ENCODE results near the gene MYO1H.

GRCh38 chr12:109480356-109480755, 132.7 kb downstream of the MYO1H start:
- TF ChIP-seq CTCF (IDR thresholded peaks at IDR 0.05): no peak
- TF ChIP-seq ZFX (IDR thresholded peaks at IDR 0.05; ENCODE audit: borderline replicate concordance): no peak
